IMR-90 (cell line): ENCODE data around the gene SMG5.

Experiments
- BHLHE40 ChIP-seq: fragments of 150-350 bp; IDR thresholded peaks from 2 replicates; pipeline ENCODE4 v1.6.1; 2016; ENCODE audit warnings: mild to moderate bottlenecking, low read depth, low read length
- CEBPB ChIP-seq: IDR thresholded peaks from 2 replicates; pipeline ENCODE4 v1.6.1; 2012; ENCODE audit warnings: low read depth, low read length, improper control_type of control experiment
- CTCF ChIP-seq: conservative IDR thresholded peaks from 2 replicates; pipeline ENCODE4 v1.5.1; 2012; ENCODE audit warnings: mild to moderate bottlenecking, low read depth, low read length, improper control_type of control experiment
- ELK1 ChIP-seq: fragments of 150-350 bp; IDR thresholded peaks from 2 replicates; pipeline ENCODE4 v1.6.1; 2016; ENCODE audit warnings: low read depth, mild to moderate bottlenecking, low read length, moderate library complexity, borderline replicate concordance
- FOS ChIP-seq: fragments of 150-350 bp; IDR thresholded peaks from 2 replicates; pipeline ENCODE4 v1.6.1; 2016; ENCODE audit warnings: low read depth, low read length
- MAFK ChIP-seq: IDR thresholded peaks from 2 replicates; pipeline ENCODE4 v1.6.1; 2012; ENCODE audit warnings: low read depth, low read length, improper control_type of control experiment
- NFE2L2 ChIP-seq: fragments of 150-350 bp; IDR thresholded peaks from 2 replicates; pipeline ENCODE4 v1.6.1; 2016; ENCODE audit warnings: low read depth, mild to moderate bottlenecking, low read length
- POLR2A ChIP-seq: IDR thresholded peaks from 2 replicates; pipeline ENCODE4 v1.6.1; 2012; ENCODE audit warnings: mild to moderate bottlenecking, low read depth, low read length
- RAD21 ChIP-seq: IDR thresholded peaks from 2 replicates; pipeline ENCODE4 v1.6.1; 2012; ENCODE audit warnings: low read length, improper control_type of control experiment
- USF2 ChIP-seq: fragments of 150-350 bp; IDR thresholded peaks from 2 replicates; pipeline ENCODE4 v1.6.1; 2017; ENCODE audit warnings: mild to moderate bottlenecking, antibody characterized with exemption, low read length, low read depth

GRCh38 chr1:156233426-156234127, 49.0 kb downstream of the SMG5 start:
- TF ChIP-seq CTCF = no peak
- no peak for TF ChIP-seq POLR2A
- TF ChIP-seq ELK1 = no peak
- TF ChIP-seq BHLHE40 = no peak
- TF ChIP-seq FOS = peak; percentile 73
- no peak for TF ChIP-seq CEBPB
- TF ChIP-seq MAFK = no peak
- no peak for TF ChIP-seq RAD21
- no peak for TF ChIP-seq NFE2L2
- no peak for TF ChIP-seq USF2
